Activated CD8-positive, alpha-beta T cell treated with anti-CD3 and anti-CD28 coated beads, Interleukin-2, amount 10 ng/mL, durations not matched to agents 7 days and 5 days (primary cell): ENCODE results near the gene THADA. TPM values are rescaled to one million over a fixed set of nuclear protein-coding genes. Genes with fewer than 3 reads are reported as not detected.

Source experiments
- ATAC-seq: fragments of 150-1000 bp; cut with Tn5 transposase; one replicate; pipeline ENCODE4 v1.10.0; 2021; ENCODE audit warnings: moderate library complexity
- CTCF ChIA-PET: fragments of 350-600 bp; sonication (Branson Sonifier 250); formaldehyde crosslinking; loops from one replicate; lab custom pipeline; 2021; ENCODE audit warnings: antibody characterized with exemption; lab: Charles Lee
- POLR2A ChIA-PET: fragments of 350-600 bp; sonication (Branson Sonifier 250); formaldehyde crosslinking; loops from one replicate; lab custom pipeline; 2021; ENCODE audit warnings: antibody characterized with exemption; lab: Charles Lee
- DNase-seq: peaks from one replicate; pipeline ENCODE4 v3.0.0-alpha.2; 2020
- H3K27ac Mint-ChIP-seq: one replicate; pipeline ENCODE4 v1.8.0; 2021; ENCODE audit warnings: mild to moderate bottlenecking, mixed read lengths
- H3K27me3 Mint-ChIP-seq: one replicate; pipeline ENCODE4 v1.8.0; 2021; ENCODE audit warnings: low read depth, mixed read lengths
- H3K36me3 Mint-ChIP-seq: one replicate; pipeline ENCODE4 v1.8.0; 2021; ENCODE audit warnings: low read depth, mixed read lengths
- H3K4me1 Mint-ChIP-seq: one replicate; pipeline ENCODE4 v1.8.0; 2021; ENCODE audit warnings: low read depth, mixed read lengths
- H3K4me3 Mint-ChIP-seq: one replicate; pipeline ENCODE4 v1.8.0; 2021; ENCODE audit warnings: mild to moderate bottlenecking, mixed read lengths
- H3K9me3 Mint-ChIP-seq: one replicate; pipeline ENCODE4 v1.8.0; 2022; ENCODE audit warnings: mixed read lengths; ENCODE audit not compliant: insufficient read depth
- total RNA-seq, 2 experiments: library from RNA; stranded (reverse); gene quantifications; one replicate each; pipeline ENCODE4 v1.2.3, GENCODE V29; 2021

THADA gene
- total RNA-seq, 2 experiments from 2014 or later = 27.0 to 31.9 TPM

DNA sequence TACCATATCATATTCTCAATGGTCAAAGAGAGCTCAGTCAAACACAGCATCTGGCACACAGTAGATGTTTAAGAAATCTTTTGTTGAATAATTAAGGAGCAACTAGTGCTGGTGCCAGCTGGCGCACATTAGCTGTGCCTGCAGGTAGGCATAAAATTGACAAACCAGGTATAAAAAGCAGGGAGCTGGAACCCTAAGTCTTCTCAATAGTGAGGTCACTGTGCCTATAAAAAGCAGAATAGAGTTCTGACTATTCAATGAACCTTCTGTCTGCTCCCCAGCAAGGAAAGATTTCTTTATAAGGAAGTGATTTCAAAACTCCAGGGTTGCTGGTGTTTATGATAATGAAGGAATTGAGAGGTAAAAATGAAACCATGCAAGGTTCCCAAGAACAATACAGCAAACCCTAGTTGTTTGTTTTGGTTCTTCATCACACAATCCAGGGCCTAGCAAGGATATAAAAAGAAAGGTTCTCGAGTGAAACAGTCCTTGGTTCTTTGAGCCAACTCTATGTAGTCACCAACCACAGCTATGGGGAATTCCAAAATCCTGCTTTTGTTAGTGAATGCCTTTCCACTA lies 76.1 kb downstream of the THADA start:
- no peak overlapping the region for H3K27ac Mint-ChIP-seq
- peaks cover 5% of the 10 kb centered on the region for H3K9me3 Mint-ChIP-seq
- CTCF ChIA-PET = interaction anchor here (1.0 to 1.1 kb wide), 2 partner anchors 35 to 36 kb away, joined by 3 to 4 read pairs; no protein-coding TSS in a partner anchor
- no peaks in the 10 kb centered on the region for H3K4me1 Mint-ChIP-seq
- DNase-seq (no peak), ATAC-seq (no peak)
- H3K27me3 Mint-ChIP-seq = no peaks in the 10 kb centered on the region
- POLR2A ChIA-PET = no interaction called here
- no peak overlapping the region for H3K4me3 Mint-ChIP-seq
- H3K36me3 Mint-ChIP-seq = peaks cover 10% of the 10 kb centered on the region

DNA sequence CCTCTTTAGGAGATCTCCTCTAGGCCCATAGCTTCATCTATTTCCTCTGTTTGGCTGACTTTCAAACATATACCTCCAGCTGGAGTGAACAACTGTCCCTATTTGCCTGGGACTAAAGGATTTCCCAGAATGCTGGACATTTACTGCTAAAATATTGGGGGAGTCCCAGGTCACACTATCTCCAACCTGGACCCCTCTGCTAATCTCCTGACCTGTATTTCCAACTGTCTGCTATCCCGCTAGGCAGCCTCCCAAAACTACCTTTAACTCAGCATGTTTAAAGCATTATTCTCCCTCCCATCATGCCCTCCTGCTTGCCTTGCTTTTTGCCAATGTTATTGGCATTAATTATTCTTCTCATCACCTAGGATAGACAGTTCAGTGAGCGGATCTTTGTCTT lies 77.1 kb downstream of the THADA start:
- CTCF ChIA-PET = interaction anchor here (1.0 to 1.1 kb wide), 2 partner anchors 34 to 35 kb away, joined by 3 to 4 read pairs; no protein-coding TSS in a partner anchor
- ATAC-seq (no peak), DNase-seq (no peak)
- H3K4me3 Mint-ChIP-seq = no peak overlapping the region
- H3K27me3 Mint-ChIP-seq = no peaks in the 10 kb centered on the region
- H3K27ac Mint-ChIP-seq = no peak overlapping the region
- H3K4me1 Mint-ChIP-seq = no peaks in the 10 kb centered on the region
- H3K36me3 Mint-ChIP-seq = peaks cover 3% of the 10 kb centered on the region
- H3K9me3 Mint-ChIP-seq = no peaks in the 10 kb centered on the region
- POLR2A ChIA-PET = no interaction called here

DNA sequence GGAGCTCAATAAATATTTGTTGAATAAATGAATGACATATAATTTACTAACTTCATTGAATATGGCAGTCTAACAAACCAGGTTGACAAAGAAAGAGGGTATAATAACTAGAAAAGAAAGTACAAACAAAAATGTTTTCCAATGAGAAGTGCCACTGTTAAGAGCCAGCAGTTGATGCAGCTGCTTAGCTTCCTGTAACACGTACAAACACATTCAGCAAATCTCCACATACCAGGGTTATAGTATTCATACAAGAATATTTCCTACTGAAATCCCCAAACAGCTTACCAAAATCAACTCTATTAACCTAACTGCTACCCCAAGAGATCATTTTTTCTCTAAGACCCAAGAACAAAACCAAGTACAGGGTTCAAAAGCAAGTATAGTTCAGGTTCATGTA lies 77.7 kb downstream of the THADA start:
- H3K36me3 Mint-ChIP-seq = peaks cover 3% of the 10 kb centered on the region
- ChIA-PET CTCF (no interaction called here), POLR2A (no interaction called here)
- H3K9me3 Mint-ChIP-seq = no peaks in the 10 kb centered on the region
- H3K27ac Mint-ChIP-seq = no peak overlapping the region
- H3K4me1 Mint-ChIP-seq = no peaks in the 10 kb centered on the region
- no peak for DNase-seq
- no peak for ATAC-seq
- no peak overlapping the region for H3K4me3 Mint-ChIP-seq
- H3K27me3 Mint-ChIP-seq = no peaks in the 10 kb centered on the region

DNA sequence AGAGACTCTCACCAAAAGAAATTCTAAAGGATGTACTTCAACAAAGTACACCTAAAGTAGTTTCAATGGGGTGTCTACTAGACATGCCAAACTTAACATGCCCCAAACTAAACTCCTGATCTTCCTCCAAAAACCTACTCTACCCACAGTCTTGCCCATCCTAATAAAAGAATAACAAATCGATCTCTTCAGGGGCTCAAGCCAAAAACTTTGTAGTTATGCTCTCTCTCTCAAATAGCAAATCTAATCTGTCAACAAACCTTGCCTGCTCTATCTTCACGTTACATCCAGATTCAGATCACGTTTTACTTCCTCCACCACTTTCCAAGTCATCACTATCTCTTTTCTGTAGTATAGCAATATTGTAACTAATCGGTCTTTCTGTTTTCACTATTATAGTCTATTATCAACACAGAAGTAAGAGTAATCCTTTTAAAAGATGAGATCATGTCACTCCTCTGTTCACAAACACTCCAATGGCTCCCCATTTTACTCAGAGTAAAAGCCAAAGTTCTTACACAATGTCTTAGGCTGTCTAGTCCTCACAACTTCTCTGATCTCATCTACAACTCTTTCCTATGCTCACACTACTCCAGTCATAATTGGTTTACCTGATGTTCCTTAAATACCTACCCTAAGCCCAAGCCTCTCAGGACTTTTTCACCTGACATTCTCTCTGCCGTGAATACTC lies 79.9 kb downstream of the THADA start:
- H3K36me3 Mint-ChIP-seq = peaks cover 12% of the 10 kb centered on the region
- DNase-seq (no peak), ATAC-seq (peak; percentile 39)
- no peak overlapping the region for H3K27ac Mint-ChIP-seq
- H3K4me3 Mint-ChIP-seq = no peak overlapping the region
- ChIA-PET CTCF (no interaction called here), POLR2A (no interaction called here)
- H3K9me3 Mint-ChIP-seq = no peaks in the 10 kb centered on the region
- H3K4me1 Mint-ChIP-seq = no peaks in the 10 kb centered on the region
- H3K27me3 Mint-ChIP-seq = no peaks in the 10 kb centered on the region

DNA sequence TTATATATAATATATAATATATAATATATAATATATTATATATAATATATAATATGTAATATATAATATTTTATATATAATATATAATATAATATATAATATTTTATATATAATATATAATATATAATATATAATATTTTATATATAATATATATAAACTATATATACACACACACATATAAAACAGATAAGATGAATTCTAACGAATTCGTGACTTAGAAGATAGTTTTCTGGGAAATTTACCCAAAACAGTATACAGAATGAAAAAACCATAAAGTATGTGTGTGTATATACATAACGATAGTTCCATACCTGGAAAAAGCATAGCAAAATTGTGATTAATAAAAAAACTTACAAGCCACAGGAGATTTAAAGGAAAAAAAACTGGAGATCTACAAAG lies 80.6 kb downstream of the THADA start:
- H3K27ac Mint-ChIP-seq = no peak overlapping the region
- POLR2A ChIA-PET = no interaction called here
- H3K27me3 Mint-ChIP-seq = no peaks in the 10 kb centered on the region

DNA sequence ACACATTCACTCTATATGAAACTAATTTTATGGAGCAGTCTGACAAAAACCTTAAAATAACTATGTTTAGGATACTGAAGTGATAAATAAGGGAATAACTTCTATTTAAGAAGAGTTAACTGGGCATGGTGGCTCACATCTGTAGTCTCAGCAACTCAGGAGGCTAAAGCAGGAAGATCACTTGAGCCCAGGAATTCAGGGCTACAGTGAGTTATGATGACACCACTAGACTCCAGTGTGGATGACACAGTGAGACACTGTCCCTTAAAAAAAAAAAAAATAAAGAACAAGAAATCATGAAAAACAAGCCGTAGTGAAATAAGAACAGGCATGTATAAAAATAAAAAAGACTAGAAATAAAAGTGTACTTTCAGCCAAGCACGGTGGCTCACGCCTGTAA lies 82.0 kb downstream of the THADA start:
- no peak overlapping the region for H3K27ac Mint-ChIP-seq
- H3K27me3 Mint-ChIP-seq = no peaks in the 10 kb centered on the region
- ChIA-PET POLR2A (no interaction called here), CTCF (interaction anchor here (2.1 kb wide), 1 partner anchor 63 kb away, joined by 6 read pairs; no protein-coding TSS in a partner anchor)
- H3K4me1 Mint-ChIP-seq = peaks cover 7% of the 10 kb centered on the region
- ATAC-seq (no peak), DNase-seq (no peak)
- no peak overlapping the region for H3K4me3 Mint-ChIP-seq
- no peaks in the 10 kb centered on the region for H3K9me3 Mint-ChIP-seq
- peaks cover 18% of the 10 kb centered on the region for H3K36me3 Mint-ChIP-seq

More for the DNA sequence above, 80.6 kb downstream of the THADA start:
- peaks cover 13% of the 10 kb centered on the region for H3K36me3 Mint-ChIP-seq
- DNase-seq = no peak
- CTCF ChIA-PET = no interaction called here
- H3K4me3 Mint-ChIP-seq = no peak overlapping the region
- H3K4me1 Mint-ChIP-seq = no peaks in the 10 kb centered on the region
- no peak for ATAC-seq
- no peaks in the 10 kb centered on the region for H3K9me3 Mint-ChIP-seq

DNA sequence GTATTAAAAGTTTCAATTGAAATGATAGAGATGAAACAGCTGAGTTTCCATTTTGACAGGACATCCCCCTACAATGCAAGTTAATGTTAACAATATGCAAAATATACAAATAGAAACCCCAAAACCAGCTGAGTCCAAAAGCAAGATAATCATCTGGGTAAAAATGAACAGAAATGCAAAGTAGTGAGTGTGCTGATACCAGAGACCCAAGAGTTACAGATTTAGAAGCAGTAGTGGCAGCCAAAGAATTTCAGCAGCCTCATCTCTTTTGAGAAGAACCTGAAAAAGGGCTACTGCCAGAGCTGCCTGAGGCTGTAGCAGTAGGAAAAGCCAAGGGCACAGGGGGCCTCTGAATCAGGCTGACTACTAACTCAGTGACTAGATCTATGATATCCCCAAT lies 82.6 kb downstream of the THADA start:
- no peak overlapping the region for H3K27ac Mint-ChIP-seq
- no peak overlapping the region for H3K4me3 Mint-ChIP-seq
- CTCF ChIA-PET = interaction anchor here (0.7 to 2.1 kb wide), 3 partner anchors 9 to 95 kb away, joined by 3 to 6 read pairs (median 4); no protein-coding TSS in a partner anchor
- POLR2A ChIA-PET = no interaction called here
- peaks cover 18% of the 10 kb centered on the region for H3K36me3 Mint-ChIP-seq
- DNase-seq (no peak), ATAC-seq (no peak)
- H3K4me1 Mint-ChIP-seq = peaks cover 13% of the 10 kb centered on the region
- H3K9me3 Mint-ChIP-seq = no peaks in the 10 kb centered on the region
- no peaks in the 10 kb centered on the region for H3K27me3 Mint-ChIP-seq

DNA sequence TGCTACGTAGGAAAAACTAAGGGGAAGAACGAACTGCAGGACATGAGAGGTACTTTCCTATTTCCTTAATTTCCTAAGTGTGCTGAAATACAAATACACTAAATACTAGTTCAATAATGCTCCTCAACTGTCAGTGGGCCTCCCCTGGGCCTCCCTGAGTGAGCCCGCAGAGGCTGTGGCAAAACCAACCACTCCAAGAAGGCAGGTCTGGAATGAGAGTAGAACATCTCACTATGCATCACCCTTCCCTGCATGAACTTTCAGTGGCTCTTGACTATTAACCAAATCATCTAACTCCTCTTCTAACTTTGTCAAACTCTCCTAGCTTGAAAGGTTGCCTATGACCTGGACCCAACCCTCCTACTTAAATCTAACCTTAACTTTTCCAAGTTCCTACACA lies 84.6 kb downstream of the THADA start:
- Mint-ChIP-seq H3K36me3 (peaks cover 29% of the 10 kb centered on the region), H3K27me3 (no peaks in the 10 kb centered on the region), H3K9me3 (no peaks in the 10 kb centered on the region), H3K4me1 (peaks cover 25% of the 10 kb centered on the region), H3K4me3 (no peak overlapping the region), H3K27ac (no peak overlapping the region)
- POLR2A ChIA-PET = no interaction called here
- CTCF ChIA-PET = no interaction called here
- no peak for ATAC-seq
- DNase-seq = no peak

DNA sequence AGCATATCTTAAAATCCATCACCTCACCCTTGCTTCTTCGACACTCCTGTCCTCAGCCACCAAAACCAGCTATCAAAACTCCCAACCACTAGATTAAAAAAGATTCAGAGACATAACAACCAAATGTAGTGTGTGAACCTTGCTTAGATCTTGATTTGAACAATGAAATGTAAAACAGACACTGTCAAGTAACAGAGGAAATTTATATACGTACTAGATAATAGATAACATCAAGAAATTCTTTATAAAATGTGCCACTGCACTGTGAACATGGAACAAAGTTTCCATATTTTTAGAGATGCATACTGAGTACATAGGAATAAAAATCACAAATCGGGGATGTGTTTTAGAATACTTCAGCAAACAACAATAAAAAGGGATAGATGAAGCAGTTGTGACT lies 86.0 kb downstream of the THADA start:
- H3K9me3 Mint-ChIP-seq = no peaks in the 10 kb centered on the region
- H3K27me3 Mint-ChIP-seq = no peaks in the 10 kb centered on the region
- DNase-seq = no peak
- H3K4me3 Mint-ChIP-seq = no peak overlapping the region
- H3K4me1 Mint-ChIP-seq = peaks cover 25% of the 10 kb centered on the region
- peak overlapping the region; percentile 17 for H3K27ac Mint-ChIP-seq
- POLR2A ChIA-PET = no interaction called here
- no peak for ATAC-seq
- H3K36me3 Mint-ChIP-seq = peaks cover 36% of the 10 kb centered on the region
- CTCF ChIA-PET = interaction anchor here (1.0 kb wide), 1 partner anchor 67 kb away, joined by 4 read pairs; no protein-coding TSS in a partner anchor

DNA sequence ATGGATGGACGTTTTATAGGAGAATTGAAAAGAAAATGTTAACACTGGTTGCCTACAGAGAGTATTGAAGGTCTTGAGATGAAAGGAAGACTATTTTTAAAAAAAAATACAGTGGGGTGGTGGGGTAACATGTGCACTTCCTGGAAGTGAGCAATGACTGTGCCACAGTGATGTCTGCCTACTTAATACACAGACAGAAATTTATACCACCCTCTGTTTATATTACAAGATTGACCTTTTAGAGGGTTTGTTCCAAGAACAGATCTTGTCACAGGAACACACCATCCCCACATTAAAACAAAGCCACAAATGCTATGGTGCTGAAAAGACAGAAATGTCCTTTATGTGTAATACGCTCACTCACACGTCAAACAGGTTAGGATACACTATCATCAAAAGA lies 87.6 kb downstream of the THADA start:
- H3K27me3 Mint-ChIP-seq = no peaks in the 10 kb centered on the region
- no peak for ATAC-seq
- ChIA-PET POLR2A (interaction anchor here (0.7 to 1.6 kb wide), 2 partner anchors 251 to 282 kb away, joined by 3 read pairs; partner anchors contain the start of gene ZFP36L2), CTCF (interaction anchor here (1.1 to 1.4 kb wide), 2 partner anchors 24 to 561 kb away, joined by 3 to 4 read pairs; no protein-coding TSS in a partner anchor)
- peak overlapping the region; percentile 47 for H3K27ac Mint-ChIP-seq
- H3K4me1 Mint-ChIP-seq = peaks cover 25% of the 10 kb centered on the region
- no peak for DNase-seq
- peaks cover 42% of the 10 kb centered on the region for H3K36me3 Mint-ChIP-seq
- no peak overlapping the region for H3K4me3 Mint-ChIP-seq
- H3K9me3 Mint-ChIP-seq = no peaks in the 10 kb centered on the region

DNA sequence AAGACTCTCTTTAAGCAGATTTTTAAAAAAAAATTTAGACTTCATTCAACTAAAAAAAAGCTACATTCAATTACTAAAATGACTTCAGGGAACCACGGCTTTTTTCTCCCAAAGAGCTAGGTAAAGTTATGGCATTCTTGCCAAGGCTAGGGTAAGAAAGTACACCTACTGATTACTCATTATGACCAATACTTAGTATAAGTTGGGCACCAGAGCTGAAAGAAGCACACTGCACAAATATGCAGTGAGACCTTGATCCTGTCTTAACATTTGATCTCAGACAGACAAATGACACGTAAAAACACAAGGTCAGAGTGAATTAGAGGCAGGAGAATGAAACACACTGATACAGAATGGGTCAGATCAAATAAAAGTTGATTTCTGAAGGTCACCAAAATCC lies 88.7 kb downstream of the THADA start:
- Mint-ChIP-seq H3K27me3 (no peaks in the 10 kb centered on the region), H3K4me1 (peaks cover 25% of the 10 kb centered on the region), H3K36me3 (peaks cover 35% of the 10 kb centered on the region), H3K4me3 (no peak overlapping the region), H3K27ac (peak overlapping the region; percentile 20), H3K9me3 (no peaks in the 10 kb centered on the region)
- CTCF ChIA-PET = interaction anchor here (1.1 to 1.6 kb wide), 3 partner anchors 34 to 560 kb away, joined by 3 to 8 read pairs (median 4); no protein-coding TSS in a partner anchor
- no peak for DNase-seq
- POLR2A ChIA-PET = interaction anchor here (1.6 kb wide), 1 partner anchor 280 kb away, joined by 3 read pairs; the partner anchor contains the start of gene ZFP36L2
- ATAC-seq = no peak

DNA sequence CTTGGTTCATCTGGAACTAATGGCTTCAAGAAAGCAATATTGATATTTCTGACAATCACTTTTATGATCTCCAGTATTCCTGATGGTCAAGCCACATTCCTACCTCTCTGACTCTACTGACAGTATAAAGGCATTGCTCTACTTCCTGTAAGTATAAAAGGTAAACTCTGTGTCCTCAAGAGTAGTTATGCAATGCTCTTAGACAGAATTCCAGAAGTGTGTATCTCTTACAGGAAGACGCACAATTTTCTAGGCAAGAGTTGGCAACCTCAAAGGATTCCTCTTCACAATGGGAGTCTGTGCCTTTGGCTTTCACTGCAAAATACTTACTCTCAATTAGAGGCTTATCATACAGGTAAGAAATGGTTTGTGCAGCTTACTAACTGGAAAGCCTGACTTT lies 100.1 kb downstream of the THADA start:
- Mint-ChIP-seq H3K4me1 (peaks cover 3% of the 10 kb centered on the region), H3K9me3 (no peaks in the 10 kb centered on the region), H3K4me3 (no peak overlapping the region), H3K27me3 (no peaks in the 10 kb centered on the region), H3K27ac (no peak overlapping the region), H3K36me3 (peaks cover 30% of the 10 kb centered on the region)
- ChIA-PET POLR2A (no interaction called here), CTCF (no interaction called here)
- no peak for DNase-seq
- ATAC-seq = no peak
